GM12864 (cell line): ENCODE measurements around the gene OTOP2.

Experiments used
- DNase-seq: peaks from one replicate; pipeline ENCODE4 v3.0.0-alpha.2; 2011; ENCODE audit warnings: low read depth
- H3K4me3 ChIP-seq: 2 replicates; pipeline ENCODE4 v1.5.1; 2011; ENCODE audit warnings: mild to moderate bottlenecking, low read depth, low read length, control low read depth
- TF ChIP-seq, protein P1 (sequence below): IDR thresholded peaks from 2 replicates; pipeline ENCODE4 v1.5.1; 2011; ENCODE audit warnings: low read depth, mild to moderate bottlenecking, moderate library complexity, low read length, control low read depth, inconsistent platforms; ENCODE audit errors: missing control alignments

OTOP2 gene

DNA sequence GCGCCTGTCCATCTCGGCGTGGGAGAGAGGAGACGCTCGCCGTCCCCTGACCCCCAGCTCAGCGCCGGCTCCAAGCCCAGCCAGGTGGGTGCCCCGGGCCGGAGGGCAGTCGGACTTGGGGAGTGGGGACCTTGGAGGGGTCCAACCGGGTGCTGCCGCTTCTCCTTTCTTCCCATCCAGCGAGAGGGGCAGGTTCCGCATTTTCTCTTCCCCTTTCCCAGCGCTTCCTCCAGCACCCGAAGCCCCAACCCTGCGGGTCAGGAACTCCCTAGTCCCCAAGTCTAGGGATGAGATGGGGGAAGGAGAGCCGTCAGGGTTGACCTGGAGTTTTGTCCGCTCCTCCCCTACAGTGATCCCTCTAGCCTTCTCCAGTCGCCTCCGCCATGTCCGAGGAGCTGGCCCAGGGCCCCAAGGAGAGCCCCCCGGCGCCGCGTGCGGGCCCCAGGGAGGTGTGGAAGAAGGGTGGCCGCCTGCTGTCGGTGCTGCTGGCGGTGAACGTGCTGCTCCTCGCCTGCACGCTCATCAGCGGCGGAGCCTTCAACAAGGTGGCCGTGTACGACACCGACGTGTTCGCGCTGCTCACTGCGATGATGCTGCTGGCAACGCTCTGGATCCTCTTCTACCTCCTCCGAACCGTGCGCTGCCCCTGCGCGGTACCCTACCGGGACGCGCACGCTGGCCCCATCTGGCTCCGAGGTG, at the start of gene OTOP2:
TSS of gene OTOP2 (plus strand) at position 24 of the 699 bp plus-strand sequence. CDS start at position 384, 360 bp downstream.
- H3K4me3 ChIP-seq: no peak within 1 kb of the TSS
- no peak for DNase-seq
- TF ChIP-seq, protein P1, sequence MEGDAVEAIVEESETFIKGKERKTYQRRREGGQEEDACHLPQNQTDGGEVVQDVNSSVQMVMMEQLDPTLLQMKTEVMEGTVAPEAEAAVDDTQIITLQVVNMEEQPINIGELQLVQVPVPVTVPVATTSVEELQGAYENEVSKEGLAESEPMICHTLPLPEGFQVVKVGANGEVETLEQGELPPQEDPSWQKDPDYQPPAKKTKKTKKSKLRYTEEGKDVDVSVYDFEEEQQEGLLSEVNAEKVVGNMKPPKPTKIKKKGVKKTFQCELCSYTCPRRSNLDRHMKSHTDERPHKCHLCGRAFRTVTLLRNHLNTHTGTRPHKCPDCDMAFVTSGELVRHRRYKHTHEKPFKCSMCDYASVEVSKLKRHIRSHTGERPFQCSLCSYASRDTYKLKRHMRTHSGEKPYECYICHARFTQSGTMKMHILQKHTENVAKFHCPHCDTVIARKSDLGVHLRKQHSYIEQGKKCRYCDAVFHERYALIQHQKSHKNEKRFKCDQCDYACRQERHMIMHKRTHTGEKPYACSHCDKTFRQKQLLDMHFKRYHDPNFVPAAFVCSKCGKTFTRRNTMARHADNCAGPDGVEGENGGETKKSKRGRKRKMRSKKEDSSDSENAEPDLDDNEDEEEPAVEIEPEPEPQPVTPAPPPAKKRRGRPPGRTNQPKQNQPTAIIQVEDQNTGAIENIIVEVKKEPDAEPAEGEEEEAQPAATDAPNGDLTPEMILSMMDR: no peak

DNA sequence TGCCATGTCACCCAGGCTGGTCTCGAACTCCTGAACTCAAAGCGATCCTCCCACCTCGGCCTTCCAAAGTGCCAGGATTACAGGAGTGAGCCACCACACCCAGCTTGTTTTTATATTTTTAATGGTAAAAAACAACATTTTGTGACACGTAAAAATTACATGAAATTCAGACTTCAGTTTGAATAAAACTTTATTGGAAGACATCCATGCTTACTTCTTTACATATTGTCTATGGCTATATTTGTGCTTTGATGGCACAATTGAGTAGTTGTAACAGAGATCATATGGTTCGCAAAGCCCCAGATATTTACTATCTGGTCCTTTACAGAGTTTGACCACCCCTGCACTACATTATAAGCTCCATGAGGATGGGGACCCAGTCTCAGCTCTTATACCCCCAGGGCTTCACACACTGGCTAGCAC, 49.4 kb upstream of the OTOP2 start:
- no peak overlapping the region for H3K4me3 ChIP-seq
- TF ChIP-seq, protein P1: no peak
- no peak for DNase-seq

GRCh38 chr17:74875155-74875976, 48.7 kb upstream of the OTOP2 start:
- TF ChIP-seq, protein P1: no peak
- no peak overlapping the region for H3K4me3 ChIP-seq
- DNase-seq: no peak

DNA sequence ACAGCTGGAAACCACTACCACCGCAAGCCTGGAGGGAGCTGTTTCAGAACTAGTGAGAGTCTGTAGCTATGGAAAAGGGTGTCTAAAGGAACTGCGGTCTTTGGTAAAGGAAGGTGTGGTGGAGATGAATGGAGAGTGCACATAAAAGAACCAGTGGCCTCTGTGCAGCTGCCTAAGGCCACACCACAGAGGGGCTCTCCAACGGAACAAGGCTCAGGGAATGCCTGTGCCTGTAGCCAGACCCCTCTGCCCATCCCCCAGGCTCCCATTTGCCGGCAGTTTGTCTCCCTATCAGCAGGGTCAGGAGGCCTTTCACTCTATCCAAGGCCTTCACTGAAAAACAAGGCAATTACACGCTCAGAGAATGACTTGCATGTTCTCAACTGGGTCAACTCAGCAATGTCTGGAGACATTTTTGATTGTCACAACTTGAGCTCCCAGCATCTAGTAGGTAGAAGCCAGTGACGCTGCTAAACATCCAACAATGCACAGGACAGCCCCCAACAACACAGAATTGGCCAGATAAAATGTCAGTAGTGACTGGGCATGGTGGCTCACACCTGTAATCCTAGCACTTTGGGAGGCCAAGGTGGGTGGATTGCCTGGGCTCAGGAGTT, 48.0 kb upstream of the OTOP2 start:
- DNase-seq: no peak
- H3K4me3 ChIP-seq: no peak overlapping the region
- TF ChIP-seq, protein P1: no peak

DNA sequence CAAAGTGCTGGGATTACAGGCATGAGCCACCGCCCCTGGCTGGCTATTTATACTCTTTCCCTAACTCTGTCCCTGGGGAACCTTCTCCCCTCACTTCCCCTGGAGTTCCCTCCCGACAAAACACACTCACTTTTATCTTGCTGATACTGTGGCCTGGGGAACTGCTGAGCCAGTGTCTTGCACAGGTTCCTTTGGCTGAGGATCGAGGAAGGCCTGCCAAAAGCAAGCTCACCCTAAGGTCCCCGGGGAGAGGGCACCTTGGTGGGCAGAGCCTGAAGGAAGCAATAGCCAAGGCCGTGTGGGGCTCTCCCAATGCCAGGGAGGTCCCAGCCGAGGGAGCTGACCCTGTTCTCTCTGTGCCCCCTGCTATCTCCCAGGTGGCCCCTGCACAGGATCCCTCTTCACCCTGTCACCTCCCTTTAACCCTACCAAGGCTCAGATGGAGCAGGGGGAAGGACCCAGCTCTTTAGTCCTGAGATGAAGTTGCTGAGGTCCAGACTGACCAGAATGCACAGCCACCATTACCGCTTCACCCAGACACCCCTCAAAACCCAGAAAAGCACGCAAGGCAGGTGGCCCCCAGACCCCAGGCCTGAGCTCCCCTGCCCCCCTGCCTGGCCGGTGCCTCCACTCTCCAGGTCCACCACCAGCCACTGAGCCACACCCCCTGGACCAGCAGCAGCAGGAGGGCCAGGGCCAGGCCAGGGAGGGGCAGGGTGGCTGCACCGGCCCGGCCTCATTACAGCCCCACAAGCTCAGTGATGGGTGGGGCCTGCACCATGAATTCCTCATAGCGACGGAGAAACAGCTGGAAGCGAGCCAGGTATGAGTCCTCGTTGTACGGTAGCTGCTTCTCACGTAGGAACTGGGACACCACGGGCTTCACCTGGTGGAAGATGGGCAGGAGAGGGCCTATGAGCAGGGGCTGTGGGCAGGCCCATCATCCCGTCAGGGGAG, 46.2 kb upstream of the OTOP2 start:
- DNase-seq: no peak
- TF ChIP-seq, protein P1: no peak
- no peak overlapping the region for H3K4me3 ChIP-seq

DNA sequence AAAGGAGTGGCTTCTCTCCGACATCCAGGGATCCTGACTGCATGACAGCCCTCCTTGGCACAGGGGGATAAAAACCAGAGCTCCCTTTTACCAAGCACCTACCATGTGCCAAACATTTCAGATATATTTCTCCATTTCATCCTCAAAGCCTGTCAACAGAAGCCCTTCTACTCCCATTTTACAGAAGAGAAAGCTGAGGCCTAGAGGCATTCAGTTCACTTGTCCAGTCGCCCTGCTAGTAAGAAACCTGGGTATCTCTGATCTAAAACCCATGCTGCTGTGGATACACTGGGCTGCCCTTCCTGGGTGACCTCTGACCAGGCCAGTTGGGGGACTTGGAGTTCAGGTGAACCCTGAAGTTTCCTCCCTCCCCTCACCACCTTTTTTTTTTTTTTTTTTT, 45.4 kb upstream of the OTOP2 start:
- no peak for DNase-seq
- TF ChIP-seq, protein P1: no peak
- no peak overlapping the region for H3K4me3 ChIP-seq
